ENCODE measurements around the gene MINDY4. TPM values are rescaled to one million over a fixed set of nuclear protein-coding genes. Genes with fewer than 3 reads are reported as not detected.
A peak's percentile ranks its signal among the peaks of the same experiment; 100 is the strongest.

The MINDY4 gene
- total and polyA plus RNA-seq, 8 donors: 1.6 to 22.8 (median 6.4) TPM; not detected in 1

DNA sequence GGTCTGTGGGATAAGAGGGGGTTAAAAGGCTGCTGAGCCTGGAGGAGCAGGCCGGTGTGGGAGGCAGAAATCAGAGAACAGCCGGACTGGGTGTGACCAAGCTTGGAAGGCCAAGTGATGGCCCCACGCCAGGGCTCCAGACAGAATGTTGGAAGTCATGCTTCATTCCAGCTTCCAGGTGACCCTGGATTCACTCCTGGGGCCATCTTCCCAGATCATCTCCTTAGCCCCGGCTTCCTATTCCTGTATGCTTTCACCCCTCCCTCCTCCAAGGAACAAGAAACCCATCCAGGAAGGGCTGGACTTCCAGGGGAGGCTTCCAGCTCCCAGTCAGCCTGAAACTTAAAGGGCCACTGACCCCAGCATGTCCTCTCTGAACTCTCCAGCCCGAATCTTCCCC lies 18.2 kb upstream of the MINDY4 start:
- Histone ChIP-seq H3K4me1 (peaks cover 16 to 64% (median 39%) of the 10 kb centered on the region in 4 donors), H3K27ac (peak overlapping the region in 4 of 5 donors; percentile 75 to 82 (median 78)), H3K9me3 (no peaks in the 10 kb centered on the region), H3K36me3 (no peaks in the 10 kb centered on the region), H3K4me3 (peak overlapping the region; percentile 6 to 44 (median 38)), H3K27me3 (no peaks in the 10 kb centered on the region)
- WGBS, 5 donors: 6 to 23% (median 14%) methylated on average over 5 of the region's 5 CpGs
- intact Hi-C loops (cut with DNase I; ENCODE audit: low total_unique reads): no loop called here
- TF ChIP-seq POLR2A (IDR thresholded peaks at IDR 0.05) (no peak), EP300 (IDR thresholded peaks at IDR 0.05) (no peak), POLR2AphosphoS5 (IDR thresholded peaks at IDR 0.05) (peak in 1 of 3 donors; percentile 38)
- TF ChIP-seq, protein P1, sequence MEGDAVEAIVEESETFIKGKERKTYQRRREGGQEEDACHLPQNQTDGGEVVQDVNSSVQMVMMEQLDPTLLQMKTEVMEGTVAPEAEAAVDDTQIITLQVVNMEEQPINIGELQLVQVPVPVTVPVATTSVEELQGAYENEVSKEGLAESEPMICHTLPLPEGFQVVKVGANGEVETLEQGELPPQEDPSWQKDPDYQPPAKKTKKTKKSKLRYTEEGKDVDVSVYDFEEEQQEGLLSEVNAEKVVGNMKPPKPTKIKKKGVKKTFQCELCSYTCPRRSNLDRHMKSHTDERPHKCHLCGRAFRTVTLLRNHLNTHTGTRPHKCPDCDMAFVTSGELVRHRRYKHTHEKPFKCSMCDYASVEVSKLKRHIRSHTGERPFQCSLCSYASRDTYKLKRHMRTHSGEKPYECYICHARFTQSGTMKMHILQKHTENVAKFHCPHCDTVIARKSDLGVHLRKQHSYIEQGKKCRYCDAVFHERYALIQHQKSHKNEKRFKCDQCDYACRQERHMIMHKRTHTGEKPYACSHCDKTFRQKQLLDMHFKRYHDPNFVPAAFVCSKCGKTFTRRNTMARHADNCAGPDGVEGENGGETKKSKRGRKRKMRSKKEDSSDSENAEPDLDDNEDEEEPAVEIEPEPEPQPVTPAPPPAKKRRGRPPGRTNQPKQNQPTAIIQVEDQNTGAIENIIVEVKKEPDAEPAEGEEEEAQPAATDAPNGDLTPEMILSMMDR (IDR thresholded peaks at IDR 0.05): no peak
- peak; percentile 39 to 88 for DNase-seq

DNA sequence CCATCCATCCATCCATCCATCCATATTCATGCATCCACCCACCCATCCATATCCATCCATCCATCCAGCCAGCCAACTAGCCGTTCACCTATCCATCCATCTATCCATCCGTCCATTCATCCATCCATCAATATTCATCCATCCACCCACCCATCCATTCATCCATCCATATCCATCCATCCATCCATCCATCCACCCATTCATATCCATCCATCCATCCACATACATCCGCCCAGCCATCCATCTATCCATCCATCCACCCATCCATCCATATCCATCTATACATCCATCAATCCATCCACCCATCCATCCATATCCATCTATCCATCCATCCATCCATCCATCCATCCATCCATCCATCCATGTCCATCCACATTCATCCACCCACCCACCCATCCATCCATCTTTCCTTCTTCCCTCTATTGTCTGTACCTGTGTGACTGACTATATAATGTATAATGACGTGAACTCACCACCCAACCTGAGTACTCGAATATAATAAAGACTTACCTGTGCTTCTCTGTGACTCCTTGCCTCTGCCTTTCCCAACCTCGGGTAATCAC lies 16.8 kb upstream of the MINDY4 start:
- Histone ChIP-seq H3K4me1 (peaks cover 16 to 73% (median 39%) of the 10 kb centered on the region in 4 donors), H3K27me3 (no peaks in the 10 kb centered on the region), H3K36me3 (no peaks in the 10 kb centered on the region), H3K27ac (peak overlapping the region in 2 of 5 donors; percentile 80 to 82), H3K9me3 (no peaks in the 10 kb centered on the region), H3K4me3 (peak overlapping the region in 1 of 4 donors; percentile 43)
- TF ChIP-seq, protein P1 (IDR thresholded peaks at IDR 0.05): no peak
- TF ChIP-seq EP300 (IDR thresholded peaks at IDR 0.05) (no peak), POLR2AphosphoS5 (IDR thresholded peaks at IDR 0.05) (no peak), POLR2A (IDR thresholded peaks at IDR 0.05) (no peak)
- DNase-seq: no peak
- 77 to 95% (median 90%) methylated on average over 6 of the region's 6 CpGs for WGBS, 5 donors
- intact Hi-C loops (cut with DNase I; ENCODE audit: low total_unique reads): no loop called here

DNA sequence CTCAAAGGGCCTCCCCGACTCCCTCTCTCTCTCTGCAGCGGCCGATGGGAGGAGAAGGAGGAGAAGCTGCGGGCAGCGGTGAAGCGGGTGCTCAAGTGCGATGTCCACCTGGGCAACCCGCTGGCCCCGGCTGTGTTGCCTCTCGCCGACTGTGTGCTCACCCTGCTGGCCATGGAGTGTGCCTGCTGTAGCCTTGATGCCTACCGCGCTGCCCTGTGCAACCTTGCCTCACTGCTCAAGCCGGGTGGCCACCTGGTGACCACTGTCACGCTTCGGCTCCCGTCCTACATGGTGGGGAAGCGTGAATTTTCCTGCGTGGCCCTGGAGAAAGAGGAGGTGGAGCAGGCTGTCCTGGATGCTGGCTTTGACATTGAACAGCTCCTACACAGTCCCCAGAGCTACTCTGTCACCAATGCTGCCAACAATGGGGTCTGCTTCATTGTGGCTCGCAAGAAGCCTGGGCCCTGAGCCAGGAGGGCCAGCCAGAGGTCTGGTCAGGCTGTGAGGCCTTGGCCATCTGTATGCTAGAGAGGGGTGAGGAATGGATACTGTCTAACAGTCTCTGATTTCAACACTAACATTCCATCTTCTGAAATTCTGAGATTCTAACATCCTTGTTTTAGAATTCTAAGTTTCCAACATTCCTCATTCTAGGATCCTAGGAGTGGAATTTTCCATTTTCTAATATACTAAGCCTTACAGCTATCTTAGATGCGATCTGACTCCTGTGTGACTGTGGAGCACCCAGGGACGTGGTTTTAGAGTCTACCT lies 15.6 kb upstream of the MINDY4 start:
- TF ChIP-seq POLR2AphosphoS5 (IDR thresholded peaks at IDR 0.05) (no peak), POLR2A (IDR thresholded peaks at IDR 0.05) (no peak), EP300 (IDR thresholded peaks at IDR 0.05) (no peak)
- TF ChIP-seq, protein P1 (IDR thresholded peaks at IDR 0.05): no peak
- intact Hi-C loops (cut with DNase I; ENCODE audit: low total_unique reads): no loop called here
- Histone ChIP-seq H3K4me1 (peaks cover 16 to 69% (median 38%) of the 10 kb centered on the region in 4 donors), H3K9me3 (no peaks in the 10 kb centered on the region), H3K4me3 (no peak overlapping the region), H3K27me3 (no peaks in the 10 kb centered on the region), H3K36me3 (no peaks in the 10 kb centered on the region), H3K27ac (peak overlapping the region in 4 of 5 donors; percentile 32 to 75 (median 48))
- WGBS, 5 donors: 72 to 84% (median 83%) methylated on average over 10 to 22 of the region's 22 CpGs
- peak in 1 of 2 donors; percentile 85 for DNase-seq

DNA sequence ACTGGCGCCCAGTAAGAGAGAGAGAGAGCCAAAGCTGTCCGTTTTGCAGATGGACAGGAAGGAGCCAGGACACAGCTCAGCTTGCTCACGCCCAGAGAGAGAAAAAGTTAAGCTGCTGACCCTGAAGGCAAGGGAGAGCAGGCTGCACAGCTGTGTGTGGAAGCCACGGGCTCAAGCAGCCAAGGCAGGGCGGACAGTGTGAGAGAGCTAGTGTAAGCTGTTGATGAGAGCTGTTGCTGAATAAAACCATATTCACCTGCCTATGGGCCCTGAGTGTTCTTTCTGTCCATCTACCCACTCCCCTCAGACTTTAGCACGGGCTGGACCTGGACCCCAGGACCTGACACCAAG lies 13.9 kb upstream of the MINDY4 start:
- Histone ChIP-seq H3K27me3 (no peaks in the 10 kb centered on the region), H3K4me1 (peaks cover 8 to 65% (median 37%) of the 10 kb centered on the region in 4 donors), H3K36me3 (no peaks in the 10 kb centered on the region), H3K4me3 (no peak overlapping the region), H3K27ac (peak overlapping the region in 1 of 5 donors; percentile 60), H3K9me3 (no peaks in the 10 kb centered on the region)
- intact Hi-C loops (cut with DNase I; ENCODE audit: low total_unique reads): no loop called here
- 57 to 79% (median 73%) methylated on average over 6 of the region's 6 CpGs for WGBS, 5 donors
- no peak for DNase-seq
- TF ChIP-seq EP300 (IDR thresholded peaks at IDR 0.05) (no peak), POLR2A (IDR thresholded peaks at IDR 0.05) (no peak), POLR2AphosphoS5 (IDR thresholded peaks at IDR 0.05) (no peak)
- TF ChIP-seq, protein P1 (IDR thresholded peaks at IDR 0.05): no peak
